Gastroesophageal sphincter (tissue), 4 donors: ENCODE data around the gene EHMT1. TPM values are rescaled to one million over a fixed set of nuclear protein-coding genes. Genes with fewer than 3 reads are reported as not detected.
A peak's percentile ranks its signal among the peaks of the same experiment; 100 is the strongest.

Experiments
- ATAC-seq: fragments of 150-250 bp; one replicate; pipeline ENCODE4 v1.9.1; 2016; ENCODE audit warnings: mild to moderate bottlenecking, moderate library complexity
- H3K27ac ChIP-seq, 4 donors: fragments of 200-600 bp; sonication (generic) in 3 of 4; 1 replicate in 3 of 4; 2 replicates in 1 of 4; pipeline ENCODE4 v1.5.1; 2016 to 2019
- H3K27me3 ChIP-seq: fragments of 200-600 bp; sonication (generic); one replicate; pipeline ENCODE4 v1.5.1; 2019
- H3K36me3 ChIP-seq, 2 donors: fragments of 200-600 bp; sonication (generic); one replicate each; pipeline ENCODE4 v1.5.1; 2019; ENCODE audit warnings: control low read depth in 1 of 2
- H3K4me1 ChIP-seq, 3 donors: fragments of 200-600 bp; sonication (generic); 1 replicate in 2 of 3; 2 replicates in 1 of 3; pipeline ENCODE4 v1.5.1; 2016 to 2019; ENCODE audit warnings: control low read depth in 2 of 3
- H3K4me3 ChIP-seq, 2 donors: fragments of 200-600 bp; sonication (generic); one replicate each; pipeline ENCODE4 v1.5.1; 2019; ENCODE audit warnings: mild to moderate bottlenecking in 1 of 2, moderate library complexity in 1 of 2
- H3K9me3 ChIP-seq, 3 donors: fragments of 200-600 bp; sonication (generic); one replicate each; pipeline ENCODE4 v1.5.1; 2017 to 2019; ENCODE audit warnings: control low read depth in 2 of 3
- EP300 ChIP-seq: sonication (generic); formaldehyde crosslinking; IDR thresholded peaks from one replicate; pipeline ENCODE4 v1.6.1; 2017; ENCODE audit warnings: antibody characterized with exemption, mild to moderate bottlenecking
- POLR2A ChIP-seq, 2 donors: fragments of 450-650 bp; IDR thresholded peaks; one replicate each; pipeline ENCODE4 v1.6.1; 2017; ENCODE audit warnings: antibody characterized with exemption in 2 of 2, mild to moderate bottlenecking in 2 of 2, moderate library complexity in 1 of 2
- POLR2AphosphoS5 ChIP-seq: sonication (generic); formaldehyde crosslinking; IDR thresholded peaks from one replicate; pipeline ENCODE4 v1.6.1; 2017; ENCODE audit warnings: antibody characterized with exemption
- WGBS, 2 donors: methylation state at CpG; one replicate each; pipeline ENCODE4 v1.1.5; 2018; ENCODE audit warnings: low coverage in 1 of 2; 5-methylcytosine and 5-hydroxymethylcytosine counted together
- total RNA-seq, 4 donors: library from RNA; depleted of rRNA; stranded (reverse); fragments of >200 nt; gene quantifications; one replicate each; pipeline ENCODE4 v1.1.0, GENCODE V29; 2016
- TF ChIP-seq, protein P1 (sequence below), 4 experiments: fragments of 200-600 bp in 2 of 4; fragments of 450-650 bp in 2 of 4; sonication (generic) in 1 of 4; IDR thresholded peaks; one replicate each; pipeline ENCODE4 v1.5.1; 2017 to 2019; ENCODE audit warnings: antibody characterized with exemption in 4 of 4, mild to moderate bottlenecking in 2 of 4, moderate library complexity in 2 of 4

The EHMT1 gene
- total RNA-seq, 4 donors from 2014 or later, result 49.2 to 79.7 (median 64.7) TPM

DNA sequence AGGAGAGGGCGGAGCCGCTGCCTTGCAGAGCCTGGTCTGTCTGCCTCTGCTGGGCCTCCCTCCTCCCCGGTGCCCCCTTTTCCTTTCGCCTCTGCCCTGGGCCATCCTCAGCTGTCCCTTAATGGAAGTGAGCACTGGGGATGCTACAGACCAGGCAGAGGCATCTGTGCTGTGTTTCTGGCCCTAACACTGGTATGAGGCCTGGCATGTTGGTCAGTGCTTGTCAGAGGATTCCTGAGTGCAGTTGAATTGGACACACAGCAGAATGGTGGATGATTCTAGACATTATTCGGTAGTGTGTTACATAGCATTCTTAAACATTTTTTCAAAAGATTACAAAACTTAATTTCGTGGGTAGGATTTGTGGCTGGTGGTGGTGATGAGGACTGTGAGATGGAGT, 88.6 kb downstream of the EHMT1 start:
- peaks cover 0 to 69% (median 5%) of the 10 kb centered on the region in 3 donors for H3K4me1 ChIP-seq
- 76 to 82% methylated on average over 2 to 5 of the region's 6 CpGs for WGBS, 2 donors

GRCh38 chr9:137708590-137709284, 89.9 kb downstream of the EHMT1 start:
- Histone ChIP-seq H3K36me3 (peaks cover 0 to 17% of the 10 kb centered on the region in 2 donors), H3K9me3 (no peaks in the 10 kb centered on the region), H3K27me3 (no peaks in the 10 kb centered on the region), H3K27ac (no peak overlapping the region), H3K4me3 (no peak overlapping the region), H3K4me1 (peaks cover 0 to 68% (median 5%) of the 10 kb centered on the region in 3 donors)
- TF ChIP-seq, protein P1, sequence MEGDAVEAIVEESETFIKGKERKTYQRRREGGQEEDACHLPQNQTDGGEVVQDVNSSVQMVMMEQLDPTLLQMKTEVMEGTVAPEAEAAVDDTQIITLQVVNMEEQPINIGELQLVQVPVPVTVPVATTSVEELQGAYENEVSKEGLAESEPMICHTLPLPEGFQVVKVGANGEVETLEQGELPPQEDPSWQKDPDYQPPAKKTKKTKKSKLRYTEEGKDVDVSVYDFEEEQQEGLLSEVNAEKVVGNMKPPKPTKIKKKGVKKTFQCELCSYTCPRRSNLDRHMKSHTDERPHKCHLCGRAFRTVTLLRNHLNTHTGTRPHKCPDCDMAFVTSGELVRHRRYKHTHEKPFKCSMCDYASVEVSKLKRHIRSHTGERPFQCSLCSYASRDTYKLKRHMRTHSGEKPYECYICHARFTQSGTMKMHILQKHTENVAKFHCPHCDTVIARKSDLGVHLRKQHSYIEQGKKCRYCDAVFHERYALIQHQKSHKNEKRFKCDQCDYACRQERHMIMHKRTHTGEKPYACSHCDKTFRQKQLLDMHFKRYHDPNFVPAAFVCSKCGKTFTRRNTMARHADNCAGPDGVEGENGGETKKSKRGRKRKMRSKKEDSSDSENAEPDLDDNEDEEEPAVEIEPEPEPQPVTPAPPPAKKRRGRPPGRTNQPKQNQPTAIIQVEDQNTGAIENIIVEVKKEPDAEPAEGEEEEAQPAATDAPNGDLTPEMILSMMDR (IDR thresholded peaks at IDR 0.05), result no peak
- TF ChIP-seq POLR2AphosphoS5 (no peak), EP300 (no peak), POLR2A (IDR thresholded peaks at IDR 0.05) (no peak)
- ATAC-seq, result no peak
- WGBS, 2 donors, result 100% methylated on average over 3 of the region's 11 CpGs; no CpG with 5 or more reads in 1 of the 2 donors

More for the DNA sequence above, 88.6 kb downstream of the EHMT1 start:
- no peak for ATAC-seq
- TF ChIP-seq POLR2AphosphoS5, result no peak
- TF ChIP-seq POLR2A (IDR thresholded peaks at IDR 0.05), result no peak
- TF ChIP-seq, protein P1 (IDR thresholded peaks at IDR 0.05), result no peak
- no peak for TF ChIP-seq EP300
- H3K27me3 ChIP-seq, result no peaks in the 10 kb centered on the region
- peaks cover 0 to 17% of the 10 kb centered on the region in 2 donors for H3K36me3 ChIP-seq
- no peaks in the 10 kb centered on the region for H3K9me3 ChIP-seq
- no peak overlapping the region for H3K4me3 ChIP-seq
- no peak overlapping the region for H3K27ac ChIP-seq

- Histone ChIP-seq H3K4me1 (peaks cover 0 to 63% (median 5%) of the 10 kb centered on the region in 3 donors), H3K9me3 (no peaks in the 10 kb centered on the region), H3K27me3 (no peaks in the 10 kb centered on the region), H3K27ac (no peak overlapping the region), H3K36me3 (peaks cover 0 to 17% of the 10 kb centered on the region in 2 donors), H3K4me3 (no peak overlapping the region)
- WGBS, 2 donors, result 60 to 97% methylated on average over 1 to 5 of the region's 14 CpGs
- ATAC-seq, result peak; percentile 18
- TF ChIP-seq POLR2A (IDR thresholded peaks at IDR 0.05) (no peak), EP300 (no peak)
- TF ChIP-seq, protein P1 (IDR thresholded peaks at IDR 0.05), result no peak
Measured at GRCh38 chr9:137709411-137710101, 90.8 kb downstream of the EHMT1 start.

DNA sequence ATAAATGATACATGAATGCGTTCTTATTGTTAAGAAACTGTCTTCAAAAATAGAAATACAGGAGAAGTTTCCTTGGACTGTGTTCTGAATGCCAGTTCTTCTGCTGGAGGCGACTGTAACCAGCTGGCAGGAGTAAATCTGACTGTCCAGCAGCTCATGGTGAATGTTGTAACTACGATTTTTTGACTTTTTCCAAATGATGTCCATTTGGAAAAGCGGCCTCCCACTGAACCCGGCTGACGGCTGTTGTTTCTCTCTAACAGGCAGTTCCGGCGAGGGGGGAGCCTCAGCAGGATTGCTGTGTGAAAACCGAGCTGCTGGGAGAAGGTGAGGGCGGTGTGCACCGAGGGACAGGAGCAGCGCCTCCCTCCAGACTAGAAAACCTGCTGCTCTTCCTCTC, 91.9 kb downstream of the EHMT1 start:
- WGBS, 2 donors, result 37 to 39% methylated on average over 2 to 12 of the region's 12 CpGs
- peak; percentile 48 for ATAC-seq
- Histone ChIP-seq H3K4me3 (no peak overlapping the region), H3K27me3 (no peaks in the 10 kb centered on the region), H3K36me3 (peaks cover 0 to 20% of the 10 kb centered on the region in 2 donors), H3K4me1 (peaks cover 0 to 55% (median 5%) of the 10 kb centered on the region in 3 donors), H3K9me3 (no peaks in the 10 kb centered on the region), H3K27ac (peak overlapping the region in 1 of 4 donors; percentile 12)
- TF ChIP-seq EP300, result no peak
- TF ChIP-seq, protein P1 (IDR thresholded peaks at IDR 0.05), result no peak
- TF ChIP-seq POLR2AphosphoS5, result no peak
- TF ChIP-seq POLR2A (IDR thresholded peaks at IDR 0.05), result no peak
